ENCODE data around the gene CORO2B. TPM values are rescaled to one million over a fixed set of nuclear protein-coding genes. Genes with fewer than 3 reads are reported as not detected.

CORO2B gene
- total RNA-seq, 1 experiment from 2014 or later, result 3.8 TPM

DNA sequence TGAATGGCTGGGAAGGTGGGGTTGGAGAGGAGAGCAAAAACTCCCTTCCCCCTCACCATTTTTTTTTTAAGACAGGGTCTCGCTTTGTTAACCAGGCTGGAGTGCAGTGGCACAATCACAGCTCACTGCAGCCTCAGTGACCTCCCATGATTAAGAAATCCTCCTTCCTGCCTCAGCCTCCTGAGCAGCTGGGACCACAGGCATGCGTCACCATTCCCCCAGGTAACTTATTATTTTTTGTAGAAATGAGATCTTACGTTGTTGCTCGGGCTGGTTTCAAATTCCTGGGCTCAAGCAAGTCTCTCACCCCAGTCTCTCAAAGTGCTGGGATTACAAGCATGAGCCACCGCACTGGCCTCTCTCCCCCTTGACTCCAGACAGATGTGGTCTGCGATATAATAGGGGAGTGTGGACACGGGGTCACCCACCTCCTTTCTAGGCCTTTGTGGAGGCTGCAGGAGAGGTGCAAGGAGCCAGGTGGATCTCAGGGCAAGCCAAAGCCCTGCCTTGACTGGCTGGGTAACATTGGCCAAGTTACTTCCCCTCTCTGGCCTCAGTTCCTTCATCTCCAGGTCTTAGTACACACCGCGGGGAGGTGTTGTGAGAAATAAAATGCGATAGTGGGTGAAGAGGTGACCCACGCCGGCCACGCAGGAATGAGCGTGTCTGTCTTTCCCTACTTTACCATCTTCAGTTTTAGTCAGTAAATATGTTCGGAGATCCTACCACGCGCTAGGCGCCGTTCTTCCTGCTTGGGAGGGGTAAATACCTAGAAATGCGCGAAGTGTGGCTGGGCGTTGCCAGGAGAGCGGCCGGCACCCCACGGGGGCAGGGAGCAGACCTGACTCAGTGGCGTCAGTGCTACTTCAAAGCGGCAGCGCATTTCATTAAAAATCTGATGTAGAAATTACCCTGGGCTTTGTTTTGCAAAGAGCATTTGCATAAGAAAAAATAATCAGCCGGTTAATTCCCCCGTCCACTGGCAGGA is 20.2 kb upstream of the CORO2B start:
- intact Hi-C loops (cut with micrococcal nuclease; ENCODE audit: unreplicated experiment), result loop anchor here (1.0 to 2.0 kb wide), 2 partner anchors 116 to 366 kb away; no protein-coding TSS in a partner anchor
- CTCF ChIA-PET, result interaction anchor here (0.6 to 3.0 kb wide), 7 partner anchors 17 to 366 kb away, joined by 3 to 66 read pairs (median 3); no protein-coding TSS in a partner anchor

DNA sequence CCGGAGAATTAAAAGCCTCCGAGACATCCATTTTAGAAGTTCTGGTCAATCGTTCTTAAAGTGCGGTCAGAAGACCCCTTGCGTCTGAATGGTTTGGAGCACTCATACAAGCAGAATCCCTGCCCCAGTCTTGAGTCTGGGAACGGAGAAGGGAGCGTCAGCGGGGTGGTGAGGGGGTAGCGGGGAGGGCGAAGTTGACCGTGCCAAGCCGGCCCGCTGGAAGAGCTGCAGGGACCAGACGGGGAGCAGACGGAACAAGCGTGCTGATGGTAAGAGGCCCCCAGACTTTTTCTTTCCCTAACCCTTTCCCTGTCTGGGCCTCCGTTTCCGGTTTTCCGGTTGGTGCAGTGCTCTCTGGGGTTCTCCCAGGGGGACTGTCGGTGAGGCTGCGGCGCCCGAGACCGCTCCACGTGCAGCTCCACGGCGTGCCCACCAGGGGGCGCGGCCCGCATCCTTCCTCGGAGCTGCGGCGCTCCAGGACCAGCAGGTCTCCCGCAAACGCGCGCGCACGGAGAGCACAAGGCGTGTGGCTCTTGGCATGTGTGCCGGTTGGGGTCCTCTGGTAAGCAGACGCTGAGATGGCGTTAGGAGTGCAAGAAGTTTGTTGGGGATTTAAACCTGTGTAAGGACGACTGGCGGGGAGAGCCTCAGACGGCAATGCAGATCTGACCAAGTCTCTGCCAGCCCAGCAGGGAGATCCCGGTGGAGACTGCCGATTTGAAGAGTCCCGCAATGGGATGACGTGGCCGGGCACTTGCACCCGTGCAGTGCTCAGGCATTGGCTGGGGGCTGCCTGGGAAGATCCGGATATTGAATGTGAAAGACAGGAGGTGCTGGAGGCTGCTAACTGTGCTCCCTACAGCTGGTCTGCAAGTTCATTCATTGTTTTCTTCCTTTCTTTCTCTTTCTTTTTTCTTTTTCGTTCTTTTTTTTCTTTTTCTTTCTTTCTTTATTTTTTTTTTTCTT is 19.2 kb upstream of the CORO2B start:
- no peaks in the 10 kb centered on the region for H3K36me3 ChIP-seq (ENCODE audit: insufficient read depth, low read length, poor library complexity, severe bottlenecking)
- ChIA-PET CTCF (interaction anchor here (0.6 to 3.0 kb wide), 9 partner anchors 16 to 365 kb away, joined by 3 to 66 read pairs (median 3); no protein-coding TSS in a partner anchor), POLR2A (ENCODE audit: low non-redundant PET) (no interaction called here)
- no peaks in the 10 kb centered on the region for H3K9me3 ChIP-seq (ENCODE audit: low read depth, low read length, poor library complexity, severe bottlenecking)
- H3K27ac ChIP-seq (ENCODE audit: low read depth, low read length, poor library complexity, severe bottlenecking), result peak overlapping the region; percentile 58
- H3K4me3 ChIP-seq (ENCODE audit: low read depth, low read length, poor library complexity, severe bottlenecking), result peak overlapping the region; percentile 43
- DNase-seq (ENCODE audit: low spot score), result peak; percentile 93
- no peaks in the 10 kb centered on the region for H3K27me3 ChIP-seq (replicated peaks; ENCODE audit: insufficient read depth, low read depth, low read length, poor library complexity)
- H3K4me1 ChIP-seq (ENCODE audit: insufficient read depth, low read length, poor library complexity, severe bottlenecking), result peaks cover 9% of the 10 kb centered on the region
- no TSS peak for BruUV-seq (replicated peaks)
- no peak for TF ChIP-seq EZH2 (IDR thresholded peaks at IDR 0.05; ENCODE audit: borderline replicate concordance, low read depth, low read length, poor library complexity, severe bottlenecking)
- TF ChIP-seq, protein P1, sequence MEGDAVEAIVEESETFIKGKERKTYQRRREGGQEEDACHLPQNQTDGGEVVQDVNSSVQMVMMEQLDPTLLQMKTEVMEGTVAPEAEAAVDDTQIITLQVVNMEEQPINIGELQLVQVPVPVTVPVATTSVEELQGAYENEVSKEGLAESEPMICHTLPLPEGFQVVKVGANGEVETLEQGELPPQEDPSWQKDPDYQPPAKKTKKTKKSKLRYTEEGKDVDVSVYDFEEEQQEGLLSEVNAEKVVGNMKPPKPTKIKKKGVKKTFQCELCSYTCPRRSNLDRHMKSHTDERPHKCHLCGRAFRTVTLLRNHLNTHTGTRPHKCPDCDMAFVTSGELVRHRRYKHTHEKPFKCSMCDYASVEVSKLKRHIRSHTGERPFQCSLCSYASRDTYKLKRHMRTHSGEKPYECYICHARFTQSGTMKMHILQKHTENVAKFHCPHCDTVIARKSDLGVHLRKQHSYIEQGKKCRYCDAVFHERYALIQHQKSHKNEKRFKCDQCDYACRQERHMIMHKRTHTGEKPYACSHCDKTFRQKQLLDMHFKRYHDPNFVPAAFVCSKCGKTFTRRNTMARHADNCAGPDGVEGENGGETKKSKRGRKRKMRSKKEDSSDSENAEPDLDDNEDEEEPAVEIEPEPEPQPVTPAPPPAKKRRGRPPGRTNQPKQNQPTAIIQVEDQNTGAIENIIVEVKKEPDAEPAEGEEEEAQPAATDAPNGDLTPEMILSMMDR (conservative IDR thresholded peaks at IDR 0.05; ENCODE audit: low read depth, low read length), result peak; percentile 99
- intact Hi-C loops (cut with micrococcal nuclease; ENCODE audit: unreplicated experiment), result loop anchor here (1.0 to 2.0 kb wide), 2 partner anchors 115 to 365 kb away; no protein-coding TSS in a partner anchor

More for the DNA sequence above, 20.2 kb upstream of the CORO2B start:
- no TSS peak for BruUV-seq (replicated peaks)
- TF ChIP-seq EZH2 (IDR thresholded peaks at IDR 0.05; ENCODE audit: borderline replicate concordance, low read depth, low read length, poor library complexity, severe bottlenecking), result no peak
- TF ChIP-seq, protein P1 (conservative IDR thresholded peaks at IDR 0.05; ENCODE audit: low read depth, low read length), result no peak
- H3K27me3 ChIP-seq (replicated peaks; ENCODE audit: insufficient read depth, low read depth, low read length, poor library complexity), result no peaks in the 10 kb centered on the region
- H3K4me1 ChIP-seq (ENCODE audit: insufficient read depth, low read length, poor library complexity, severe bottlenecking), result peaks cover 9% of the 10 kb centered on the region
- POLR2A ChIA-PET (ENCODE audit: low non-redundant PET), result interaction anchor here (0.6 kb wide), 1 partner anchor 22 kb away, joined by 3 read pairs; no protein-coding TSS in a partner anchor
- peak overlapping the region; percentile 58 for H3K27ac ChIP-seq (ENCODE audit: low read depth, low read length, poor library complexity, severe bottlenecking)
- no peak for DNase-seq (ENCODE audit: low spot score)
- no peaks in the 10 kb centered on the region for H3K36me3 ChIP-seq (ENCODE audit: insufficient read depth, low read length, poor library complexity, severe bottlenecking)
- peak overlapping the region; percentile 43 for H3K4me3 ChIP-seq (ENCODE audit: low read depth, low read length, poor library complexity, severe bottlenecking)
- H3K9me3 ChIP-seq (ENCODE audit: low read depth, low read length, poor library complexity, severe bottlenecking), result no peaks in the 10 kb centered on the region

Data from A673 (cell line).